Fibroblast of lung (primary cell): Measurements from ENCODE around the gene LRRC71. TPM values are rescaled to one million over a fixed set of nuclear protein-coding genes. Genes with fewer than 3 reads are reported as not detected.

Source experiments
- DNase-seq, 2 donors: peaks; one replicate each; pipeline versions ENCODE4 v3.0.0 to v3.0.0-alpha.2; 2010; ENCODE audit warnings: low read depth in 2 of 2
- H2AFZ ChIP-seq: 2 replicates; pipeline ENCODE4 v1.5.1; 2012; ENCODE audit warnings: low read length, control low read depth, inconsistent platforms
- H3K27ac ChIP-seq: 2 replicates; pipeline ENCODE4 v1.5.1; 2011; ENCODE audit warnings: low read length, control low read depth; ENCODE audit not compliant: insufficient read depth
- H3K27me3 ChIP-seq: 2 replicates; pipeline ENCODE4 v1.5.1; 2011; ENCODE audit warnings: mild to moderate bottlenecking, low read length; ENCODE audit not compliant: control insufficient read depth, insufficient read depth
- H3K36me3 ChIP-seq: 2 replicates; pipeline ENCODE4 v1.5.1; 2011; ENCODE audit warnings: low read length; ENCODE audit not compliant: control insufficient read depth, insufficient read depth
- H3K4me1 ChIP-seq: 2 replicates; pipeline ENCODE4 v1.5.1; 2011; ENCODE audit warnings: low read length; ENCODE audit not compliant: control insufficient read depth, insufficient read depth; ENCODE audit errors: extremely low read depth
- H3K4me2 ChIP-seq: 2 replicates; pipeline ENCODE4 v1.5.1; 2011; ENCODE audit warnings: low read length, control low read depth; ENCODE audit not compliant: insufficient read depth; ENCODE audit errors: extremely low read depth
- H3K4me3 ChIP-seq, 4 experiments: fragments of 200-600 bp in 1 of 4; sonication (generic) in 1 of 4; replicated peaks in 1 of 4; 2 replicates each; pipeline ENCODE4 v1.5.1; 2011 to 2016; ENCODE audit warnings: low read length in 4 of 4, low read depth in 3 of 4, mild to moderate bottlenecking in 3 of 4, control low read depth in 2 of 4, inconsistent platforms in 1 of 4, mixed read lengths in 1 of 4; ENCODE audit not compliant: insufficient read depth in 1 of 4; ENCODE audit errors: control extremely low read depth in 1 of 4
- H3K79me2 ChIP-seq: 2 replicates; pipeline ENCODE4 v1.5.1; 2012; ENCODE audit warnings: mild to moderate bottlenecking, low read length, inconsistent platforms; ENCODE audit not compliant: control insufficient read depth, insufficient read depth
- H3K9ac ChIP-seq: 2 replicates; pipeline ENCODE4 v1.5.1; 2011; ENCODE audit warnings: mild to moderate bottlenecking, low read length, control low read depth; ENCODE audit not compliant: insufficient read depth
- H3K9me3 ChIP-seq: 2 replicates; pipeline ENCODE4 v1.5.1; 2012; ENCODE audit warnings: low read depth, low read length; ENCODE audit not compliant: control insufficient read depth, insufficient read depth
- H4K20me1 ChIP-seq: 2 replicates; pipeline ENCODE4 v1.5.1; 2011; ENCODE audit warnings: low read length; ENCODE audit not compliant: control insufficient read depth, insufficient read depth; ENCODE audit errors: extremely low read depth
- CTCF ChIP-seq, 2 donors: IDR thresholded peaks in 1 of 2; conservative IDR thresholded peaks in 1 of 2; 1 replicate in 1 of 2; 2 replicates in 1 of 2; pipeline ENCODE4 v1.5.1; 2011 to 2012; ENCODE audit warnings: low read length in 2 of 2, control low read depth in 1 of 2, inconsistent platforms in 1 of 2, low read depth in 1 of 2, mild to moderate bottlenecking in 1 of 2
- EZH2 ChIP-seq: IDR thresholded peaks from 2 replicates; pipeline ENCODE4 v1.5.1; 2012; ENCODE audit warnings: low read length, control low read depth, mild to moderate bottlenecking; ENCODE audit errors: missing control alignments
- polyA plus RNA-seq, 2 donors: library from polyadenylated mRNA; depleted of rRNA in 1 of 2; stranded (reverse) in 1 of 2; unstranded in 1 of 2; fragments of >200 nt; gene quantifications; 2 replicates each; pipeline ENCODE4 v1.2.1, GENCODE V29; 2011 to 2012; ENCODE audit warnings: missing spikeins in 1 of 2
- total RNA-seq: library from RNA; depleted of rRNA; stranded (reverse); fragments of >200 nt; gene quantifications from 2 replicates; pipeline ENCODE4 v1.2.1, GENCODE V29; 2014

Gene LRRC71
- total and polyA plus RNA-seq, 2 donors (not counting 1 experiment from before 2014, with no cell fraction given) = 1.8 TPM; not detected in 1

- Histone ChIP-seq H4K20me1 (no peaks in the 10 kb centered on the region), H3K9me3 (no peaks in the 10 kb centered on the region), H3K4me3 (no peak overlapping the region), H3K27me3 (no peaks in the 10 kb centered on the region), H3K27ac (no peak overlapping the region), H3K79me2 (no peaks in the 10 kb centered on the region), H3K9ac (no peak overlapping the region), H3K36me3 (peaks cover 4% of the 10 kb centered on the region), H2AFZ (no peak overlapping the region), H3K4me1 (no peaks in the 10 kb centered on the region), H3K4me2 (peak overlapping the region; percentile 41)
- peak; percentile 33 to 34 for DNase-seq
- TF ChIP-seq EZH2 (no peak), CTCF (conservative IDR thresholded peaks at IDR 0.05 in 1 of 2, IDR thresholded peaks at IDR 0.05 in 1 of 2; ENCODE audit: low read depth in 1 of 2, low read length in 2 of 2) (no peak)
These were observed 10.9 kb downstream of the LRRC71 start for GRCh38 chr1:156931211-156931952.

GRCh38 chr1:156931974-156932710 lies 11.7 kb downstream of the LRRC71 start:
- Histone ChIP-seq H4K20me1 (no peaks in the 10 kb centered on the region), H3K9ac (no peak overlapping the region), H3K9me3 (no peaks in the 10 kb centered on the region), H3K27ac (no peak overlapping the region), H3K36me3 (peaks cover 6% of the 10 kb centered on the region), H3K27me3 (no peaks in the 10 kb centered on the region), H3K79me2 (no peaks in the 10 kb centered on the region), H2AFZ (no peak overlapping the region), H3K4me1 (no peaks in the 10 kb centered on the region), H3K4me3 (no peak overlapping the region), H3K4me2 (peak overlapping the region; percentile 41)
- TF ChIP-seq EZH2 (no peak), CTCF (conservative IDR thresholded peaks at IDR 0.05 in 1 of 2, IDR thresholded peaks at IDR 0.05 in 1 of 2; ENCODE audit: low read depth in 1 of 2, low read length in 2 of 2) (no peak)
- DNase-seq = no peak

GRCh38 chr1:156933136-156933535 lies 12.7 kb downstream of the LRRC71 start:
- H3K9me3 ChIP-seq = no peaks in the 10 kb centered on the region
- no peak for TF ChIP-seq EZH2
- TF ChIP-seq CTCF (conservative IDR thresholded peaks at IDR 0.05 in 1 of 2, IDR thresholded peaks at IDR 0.05 in 1 of 2; ENCODE audit: low read depth in 1 of 2, low read length in 2 of 2) = no peak
- no peak overlapping the region for H3K9ac ChIP-seq
- H2AFZ ChIP-seq = no peak overlapping the region
- H3K4me3 ChIP-seq = no peak overlapping the region
- H3K4me1 ChIP-seq = no peaks in the 10 kb centered on the region
- DNase-seq = no peak
- H3K27ac ChIP-seq = no peak overlapping the region
- no peaks in the 10 kb centered on the region for H3K79me2 ChIP-seq
- H3K36me3 ChIP-seq = peaks cover 9% of the 10 kb centered on the region
- H4K20me1 ChIP-seq = no peaks in the 10 kb centered on the region
- H3K4me2 ChIP-seq = no peak overlapping the region
- H3K27me3 ChIP-seq = no peaks in the 10 kb centered on the region
